ENCODE results near the gene COL4A6.

COL4A6 gene

DNA sequence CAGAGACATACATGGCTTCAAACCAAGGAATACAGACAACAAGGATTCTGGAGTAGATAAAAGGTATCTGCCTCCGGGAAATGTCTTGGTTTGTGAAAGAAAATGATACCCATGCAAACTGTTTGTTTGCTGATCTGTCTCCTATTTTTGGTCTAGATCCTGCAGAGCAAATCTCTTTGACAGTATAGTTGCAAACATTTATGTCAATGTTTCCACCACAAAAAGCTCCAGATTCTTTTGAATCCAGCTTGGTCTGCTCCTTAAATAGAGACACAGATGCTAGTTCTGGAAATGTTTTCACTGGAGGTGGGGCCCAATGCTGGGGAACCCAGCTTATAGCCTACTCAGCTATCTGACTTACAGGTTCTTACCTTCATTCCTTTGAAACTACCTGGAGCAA is 226.9 kb downstream of the COL4A6 start:
- no peak overlapping the region for H3K4me3 ChIP-seq (ENCODE audit: insufficient read length, low read depth)
- DNase-seq (ENCODE audit: low read depth, low spot score) = no peak
- H3K4me1 ChIP-seq (ENCODE audit: insufficient read depth, insufficient read length) = no peaks in the 10 kb centered on the region
- H3K9ac ChIP-seq (ENCODE audit: insufficient read length, low read depth) = no peak overlapping the region
- H3K36me3 ChIP-seq (ENCODE audit: insufficient read depth, insufficient read length, low read length) = no peaks in the 10 kb centered on the region
- TF ChIP-seq SUZ12 (IDR thresholded peaks at IDR 0.05; ENCODE audit: extremely low read depth, insufficient read depth, insufficient read length) = no peak
- TF ChIP-seq YY1 (IDR thresholded peaks at IDR 0.05; ENCODE audit: insufficient read depth, insufficient read length) = no peak
- no peak for TF ChIP-seq ZNF274 (IDR thresholded peaks at IDR 0.05; ENCODE audit: low read depth, low read length)
- H3K27me3 ChIP-seq (ENCODE audit: insufficient read depth, insufficient read length) = no peaks in the 10 kb centered on the region
- no peaks in the 10 kb centered on the region for H3K9me3 ChIP-seq (ENCODE audit: insufficient read depth, low read length)

- TF ChIP-seq YY1 (IDR thresholded peaks at IDR 0.05; ENCODE audit: insufficient read depth, insufficient read length) (no peak), ZNF274 (IDR thresholded peaks at IDR 0.05; ENCODE audit: low read depth, low read length) (no peak), SUZ12 (IDR thresholded peaks at IDR 0.05; ENCODE audit: extremely low read depth, insufficient read depth, insufficient read length) (no peak)
- no peak for DNase-seq (ENCODE audit: low read depth, low spot score)
- H3K36me3 ChIP-seq (ENCODE audit: insufficient read depth, insufficient read length, low read length) = no peaks in the 10 kb centered on the region
- H3K9ac ChIP-seq (ENCODE audit: insufficient read length, low read depth) = no peak overlapping the region
- no peaks in the 10 kb centered on the region for H3K4me1 ChIP-seq (ENCODE audit: insufficient read depth, insufficient read length)
- H3K27me3 ChIP-seq (ENCODE audit: insufficient read depth, insufficient read length) = no peaks in the 10 kb centered on the region
- no peak overlapping the region for H3K4me3 ChIP-seq (ENCODE audit: insufficient read length, low read depth)
- H3K9me3 ChIP-seq (ENCODE audit: insufficient read depth, low read length) = no peaks in the 10 kb centered on the region
Measured at GRCh38 chrX:108209006-108209554, 229.1 kb downstream of the COL4A6 start.

- DNase-seq (ENCODE audit: low read depth, low spot score) = no peak
- Histone ChIP-seq H3K9ac (ENCODE audit: insufficient read length, low read depth) (no peak overlapping the region), H3K4me3 (ENCODE audit: insufficient read length, low read depth) (no peak overlapping the region), H3K4me1 (ENCODE audit: insufficient read depth, insufficient read length) (no peaks in the 10 kb centered on the region), H3K27me3 (ENCODE audit: insufficient read depth, insufficient read length) (no peaks in the 10 kb centered on the region), H3K36me3 (ENCODE audit: insufficient read depth, insufficient read length, low read length) (no peaks in the 10 kb centered on the region), H3K9me3 (ENCODE audit: insufficient read depth, low read length) (no peaks in the 10 kb centered on the region)
- no peak for TF ChIP-seq ZNF274 (IDR thresholded peaks at IDR 0.05; ENCODE audit: low read depth, low read length)
- no peak for TF ChIP-seq SUZ12 (IDR thresholded peaks at IDR 0.05; ENCODE audit: extremely low read depth, insufficient read depth, insufficient read length)
- no peak for TF ChIP-seq YY1 (IDR thresholded peaks at IDR 0.05; ENCODE audit: insufficient read depth, insufficient read length)
Measured at GRCh38 chrX:108203540-108203939, 234.7 kb downstream of the COL4A6 start.

GRCh38 chrX:108199691-108200090 is 238.5 kb downstream of the COL4A6 start:
- DNase-seq (ENCODE audit: low read depth, low spot score) = peak; percentile 46
- Histone ChIP-seq H3K4me3 (ENCODE audit: insufficient read length, low read depth) (no peak overlapping the region), H3K9me3 (ENCODE audit: insufficient read depth, low read length) (no peaks in the 10 kb centered on the region), H3K27me3 (ENCODE audit: insufficient read depth, insufficient read length) (no peaks in the 10 kb centered on the region), H3K9ac (ENCODE audit: insufficient read length, low read depth) (no peak overlapping the region), H3K4me1 (ENCODE audit: insufficient read depth, insufficient read length) (no peaks in the 10 kb centered on the region), H3K36me3 (ENCODE audit: insufficient read depth, insufficient read length, low read length) (no peaks in the 10 kb centered on the region)
- TF ChIP-seq YY1 (IDR thresholded peaks at IDR 0.05; ENCODE audit: insufficient read depth, insufficient read length) (no peak), ZNF274 (IDR thresholded peaks at IDR 0.05; ENCODE audit: low read depth, low read length) (no peak), SUZ12 (IDR thresholded peaks at IDR 0.05; ENCODE audit: extremely low read depth, insufficient read depth, insufficient read length) (no peak)

DNA sequence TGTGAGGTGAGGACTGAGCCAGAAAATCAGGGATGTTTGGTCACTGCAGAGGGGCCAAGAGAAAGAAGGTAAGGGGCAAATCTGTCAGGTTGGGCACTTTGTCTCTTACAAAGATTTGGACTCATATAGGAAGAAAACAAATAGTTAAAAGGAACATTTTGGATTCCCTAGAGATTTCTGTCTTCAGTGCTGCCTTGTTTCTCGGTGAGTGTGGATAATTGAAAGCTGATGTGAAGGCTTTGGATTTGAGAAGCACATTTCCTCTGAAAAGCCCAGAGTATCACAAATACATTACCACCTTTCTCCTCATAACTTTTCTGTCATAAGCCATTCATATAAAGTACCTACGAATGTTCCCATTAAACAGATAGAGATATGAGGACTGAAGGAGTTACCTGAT is 239.2 kb downstream of the COL4A6 start:
- Histone ChIP-seq H3K9ac (ENCODE audit: insufficient read length, low read depth) (no peak overlapping the region), H3K27me3 (ENCODE audit: insufficient read depth, insufficient read length) (no peaks in the 10 kb centered on the region), H3K9me3 (ENCODE audit: insufficient read depth, low read length) (no peaks in the 10 kb centered on the region), H3K4me3 (ENCODE audit: insufficient read length, low read depth) (no peak overlapping the region), H3K36me3 (ENCODE audit: insufficient read depth, insufficient read length, low read length) (no peaks in the 10 kb centered on the region), H3K4me1 (ENCODE audit: insufficient read depth, insufficient read length) (peaks cover 2% of the 10 kb centered on the region)
- no peak for DNase-seq (ENCODE audit: low read depth, low spot score)
- no peak for TF ChIP-seq YY1 (IDR thresholded peaks at IDR 0.05; ENCODE audit: insufficient read depth, insufficient read length)
- no peak for TF ChIP-seq SUZ12 (IDR thresholded peaks at IDR 0.05; ENCODE audit: extremely low read depth, insufficient read depth, insufficient read length)
- TF ChIP-seq ZNF274 (IDR thresholded peaks at IDR 0.05; ENCODE audit: low read depth, low read length) = no peak

DNA sequence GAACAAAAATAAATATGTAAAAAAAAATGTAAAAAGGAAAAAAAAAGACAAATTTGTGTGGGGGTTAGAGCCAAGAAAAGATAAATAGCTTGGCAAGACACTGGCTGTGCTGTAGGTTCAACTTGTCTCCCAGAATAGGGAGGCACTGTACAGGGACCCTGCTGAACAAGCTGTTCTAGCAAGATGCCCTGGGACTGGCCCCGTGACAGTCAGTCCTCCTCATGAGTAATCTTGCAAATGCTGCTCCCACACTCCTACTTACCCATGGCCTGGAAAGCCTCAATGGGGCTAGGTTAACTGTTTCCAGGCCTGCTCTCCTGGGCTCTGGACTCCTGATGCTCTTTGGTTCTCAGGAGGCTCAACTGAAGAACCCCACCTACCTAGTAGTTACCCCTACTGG is 239.8 kb downstream of the COL4A6 start:
- Histone ChIP-seq H3K27me3 (ENCODE audit: insufficient read depth, insufficient read length) (no peaks in the 10 kb centered on the region), H3K4me1 (ENCODE audit: insufficient read depth, insufficient read length) (peaks cover 2% of the 10 kb centered on the region), H3K9ac (ENCODE audit: insufficient read length, low read depth) (no peak overlapping the region), H3K4me3 (ENCODE audit: insufficient read length, low read depth) (no peak overlapping the region), H3K36me3 (ENCODE audit: insufficient read depth, insufficient read length, low read length) (no peaks in the 10 kb centered on the region), H3K9me3 (ENCODE audit: insufficient read depth, low read length) (no peaks in the 10 kb centered on the region)
- no peak for TF ChIP-seq ZNF274 (IDR thresholded peaks at IDR 0.05; ENCODE audit: low read depth, low read length)
- no peak for TF ChIP-seq YY1 (IDR thresholded peaks at IDR 0.05; ENCODE audit: insufficient read depth, insufficient read length)
- TF ChIP-seq SUZ12 (IDR thresholded peaks at IDR 0.05; ENCODE audit: extremely low read depth, insufficient read depth, insufficient read length) = no peak
- no peak for DNase-seq (ENCODE audit: low read depth, low spot score)

DNA sequence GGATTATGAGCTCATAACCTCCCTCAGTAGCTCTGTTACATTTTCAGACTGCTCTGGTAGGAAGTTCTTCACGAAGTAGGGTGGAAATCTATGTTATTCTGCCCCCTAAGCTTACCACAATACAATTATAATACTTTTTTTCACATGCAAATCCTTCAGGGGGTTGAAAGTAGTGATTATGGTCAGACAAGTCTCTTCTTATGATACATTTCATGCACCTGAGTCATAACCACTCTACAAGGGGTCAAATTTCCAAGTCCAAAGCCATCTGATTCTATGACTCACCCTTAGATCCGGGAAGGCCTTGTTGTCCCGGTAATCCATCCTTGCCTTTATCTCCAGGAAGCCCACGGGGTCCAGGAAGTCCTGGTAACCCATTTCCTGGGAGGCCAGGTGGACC is 251.4 kb downstream of the COL4A6 start:
- H3K4me3 ChIP-seq (ENCODE audit: insufficient read length, low read depth) = no peak overlapping the region
- no peaks in the 10 kb centered on the region for H3K27me3 ChIP-seq (ENCODE audit: insufficient read depth, insufficient read length)
- H3K9me3 ChIP-seq (ENCODE audit: insufficient read depth, low read length) = no peaks in the 10 kb centered on the region
- no peaks in the 10 kb centered on the region for H3K4me1 ChIP-seq (ENCODE audit: insufficient read depth, insufficient read length)
- H3K9ac ChIP-seq (ENCODE audit: insufficient read length, low read depth) = no peak overlapping the region
- DNase-seq (ENCODE audit: low read depth, low spot score) = no peak
- H3K36me3 ChIP-seq (ENCODE audit: insufficient read depth, insufficient read length, low read length) = peaks cover 3% of the 10 kb centered on the region
- TF ChIP-seq SUZ12 (IDR thresholded peaks at IDR 0.05; ENCODE audit: extremely low read depth, insufficient read depth, insufficient read length) (no peak), ZNF274 (IDR thresholded peaks at IDR 0.05; ENCODE audit: low read depth, low read length) (no peak), YY1 (IDR thresholded peaks at IDR 0.05; ENCODE audit: insufficient read depth, insufficient read length) (no peak)

All from NT2/D1 (cell line).